ENCODE data around the gene SMPD1.

DNA sequence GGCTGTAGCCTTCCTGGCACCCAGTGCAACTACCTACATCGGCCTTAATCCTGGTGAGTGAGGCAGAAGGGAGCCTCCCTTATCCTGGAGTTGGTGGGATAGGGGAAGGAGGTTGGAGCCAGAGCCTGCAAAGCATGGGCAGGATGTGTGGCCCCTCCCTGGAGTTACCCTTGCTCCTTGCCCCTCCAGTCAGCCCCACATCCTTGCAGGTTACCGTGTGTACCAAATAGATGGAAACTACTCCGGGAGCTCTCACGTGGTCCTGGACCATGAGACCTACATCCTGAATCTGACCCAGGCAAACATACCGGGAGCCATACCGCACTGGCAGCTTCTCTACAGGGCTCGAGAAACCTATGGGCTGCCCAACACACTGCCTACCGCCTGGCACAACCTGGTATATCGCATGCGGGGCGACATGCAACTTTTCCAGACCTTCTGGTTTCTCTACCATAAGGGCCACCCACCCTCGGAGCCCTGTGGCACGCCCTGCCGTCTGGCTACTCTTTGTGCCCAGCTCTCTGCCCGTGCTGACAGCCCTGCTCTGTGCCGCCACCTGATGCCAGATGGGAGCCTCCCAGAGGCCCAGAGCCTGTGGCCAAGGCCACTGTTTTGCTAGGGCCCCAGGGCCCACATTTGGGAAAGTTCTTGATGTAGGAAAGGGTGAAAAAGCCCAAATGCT, 3.9 kb downstream of the SMPD1 start:
- TF ChIP-seq, protein P1, sequence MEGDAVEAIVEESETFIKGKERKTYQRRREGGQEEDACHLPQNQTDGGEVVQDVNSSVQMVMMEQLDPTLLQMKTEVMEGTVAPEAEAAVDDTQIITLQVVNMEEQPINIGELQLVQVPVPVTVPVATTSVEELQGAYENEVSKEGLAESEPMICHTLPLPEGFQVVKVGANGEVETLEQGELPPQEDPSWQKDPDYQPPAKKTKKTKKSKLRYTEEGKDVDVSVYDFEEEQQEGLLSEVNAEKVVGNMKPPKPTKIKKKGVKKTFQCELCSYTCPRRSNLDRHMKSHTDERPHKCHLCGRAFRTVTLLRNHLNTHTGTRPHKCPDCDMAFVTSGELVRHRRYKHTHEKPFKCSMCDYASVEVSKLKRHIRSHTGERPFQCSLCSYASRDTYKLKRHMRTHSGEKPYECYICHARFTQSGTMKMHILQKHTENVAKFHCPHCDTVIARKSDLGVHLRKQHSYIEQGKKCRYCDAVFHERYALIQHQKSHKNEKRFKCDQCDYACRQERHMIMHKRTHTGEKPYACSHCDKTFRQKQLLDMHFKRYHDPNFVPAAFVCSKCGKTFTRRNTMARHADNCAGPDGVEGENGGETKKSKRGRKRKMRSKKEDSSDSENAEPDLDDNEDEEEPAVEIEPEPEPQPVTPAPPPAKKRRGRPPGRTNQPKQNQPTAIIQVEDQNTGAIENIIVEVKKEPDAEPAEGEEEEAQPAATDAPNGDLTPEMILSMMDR (IDR thresholded peaks at IDR 0.05; ENCODE audit: insufficient read depth, low read depth, low read length), result no peak
- no peak for TF ChIP-seq EZH2 (IDR thresholded peaks at IDR 0.05; ENCODE audit: insufficient read depth, low read length)
